ENCODE data around the gene PLCH1.

Gene PLCH1

DNA sequence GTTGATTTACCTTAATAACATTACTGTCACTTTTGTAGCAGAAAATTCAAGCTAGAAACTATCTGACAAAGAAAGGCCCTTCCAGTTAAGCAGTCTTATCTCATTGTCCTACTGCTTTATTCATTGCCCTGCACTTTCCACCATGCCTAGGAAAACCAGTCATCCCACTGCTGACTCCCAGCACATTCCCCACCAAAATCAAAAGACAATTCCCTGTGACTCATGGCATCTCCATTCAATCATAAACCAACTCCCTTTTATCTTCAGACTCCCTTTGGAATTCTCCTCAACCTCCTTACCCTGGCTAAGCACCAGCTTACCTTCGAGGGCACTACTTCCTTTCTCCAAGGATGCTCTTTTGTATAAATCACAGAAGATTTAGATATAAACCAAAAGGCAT is 184.3 kb downstream of the PLCH1 start:
- DNase-seq (ENCODE audit: extremely low read depth, low read depth) = no peak
- no peak overlapping the region for H3K4me3 ChIP-seq (replicated peaks; ENCODE audit: low read depth, low read length)
- no peak for TF ChIP-seq CTCF (IDR thresholded peaks at IDR 0.05; ENCODE audit: low read depth, low read length, missing control alignments)

DNA sequence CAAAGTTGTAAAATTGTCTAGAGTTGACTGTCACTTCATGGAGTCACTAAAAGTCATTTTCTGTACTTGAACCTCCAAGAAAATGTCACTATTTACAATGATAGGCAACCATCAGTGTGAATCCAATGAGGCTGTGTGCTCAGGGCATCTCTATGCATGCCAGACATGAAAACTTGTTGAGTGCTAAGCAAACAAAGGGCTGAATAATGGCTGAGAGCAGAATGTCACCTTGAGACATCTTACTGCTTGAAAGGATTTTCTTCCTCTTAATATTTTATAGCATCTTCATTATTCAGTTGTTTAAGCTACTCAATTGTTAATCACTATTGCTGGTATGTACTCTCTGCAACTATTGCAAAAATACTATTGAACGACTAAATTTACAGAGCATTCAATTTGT is 184.7 kb downstream of the PLCH1 start:
- H3K4me3 ChIP-seq (replicated peaks; ENCODE audit: low read depth, low read length) = no peak overlapping the region
- no peak for TF ChIP-seq CTCF (IDR thresholded peaks at IDR 0.05; ENCODE audit: low read depth, low read length, missing control alignments)

GRCh38 chr3:155556531-155556930 is 188.3 kb downstream of the PLCH1 start:
- no peak overlapping the region for H3K4me3 ChIP-seq (replicated peaks; ENCODE audit: low read depth, low read length)
- no peak for DNase-seq (ENCODE audit: extremely low read depth, low read depth)
- TF ChIP-seq CTCF (IDR thresholded peaks at IDR 0.05; ENCODE audit: low read depth, low read length, missing control alignments) = no peak

More for the DNA sequence above, 184.7 kb downstream of the PLCH1 start:
- DNase-seq (ENCODE audit: extremely low read depth, low read depth) = no peak

DNA sequence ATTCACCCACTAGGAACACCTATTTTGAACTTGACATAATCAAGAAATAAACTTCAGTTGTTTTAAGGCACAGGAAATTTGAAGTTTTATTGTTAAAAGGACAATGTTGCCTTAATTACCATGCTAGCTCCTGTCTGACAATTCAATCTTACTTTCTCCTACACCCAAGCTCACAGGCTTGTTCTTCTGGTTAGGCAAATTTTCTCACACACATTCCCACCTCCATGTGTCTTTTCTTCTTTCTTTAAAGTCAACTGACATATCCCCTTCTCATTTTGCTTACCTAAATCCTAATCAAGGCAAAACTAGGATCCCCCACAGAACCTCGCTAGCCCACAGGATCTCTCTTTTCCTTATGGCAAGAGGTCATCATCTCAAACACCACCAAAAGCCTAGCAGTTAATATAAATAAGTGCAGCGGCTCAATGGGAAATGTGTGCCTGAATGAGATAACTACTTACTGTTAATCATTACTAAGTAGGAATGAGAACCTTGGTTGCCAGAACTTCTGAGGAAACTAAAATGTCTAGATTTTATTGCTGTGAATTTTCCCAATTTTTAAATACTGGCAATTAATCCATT is 189.3 kb downstream of the PLCH1 start:
- TF ChIP-seq CTCF (IDR thresholded peaks at IDR 0.05; ENCODE audit: low read depth, low read length, missing control alignments) = no peak
- no peak overlapping the region for H3K4me3 ChIP-seq (replicated peaks; ENCODE audit: low read depth, low read length)

GRCh38 chr3:155554777-155555451 is 190.0 kb downstream of the PLCH1 start:
- DNase-seq (ENCODE audit: extremely low read depth, low read depth) = no peak
- no peak for TF ChIP-seq CTCF (IDR thresholded peaks at IDR 0.05; ENCODE audit: low read depth, low read length, missing control alignments)
- no peak overlapping the region for H3K4me3 ChIP-seq (replicated peaks; ENCODE audit: low read depth, low read length)

More for the DNA sequence above, 189.3 kb downstream of the PLCH1 start:
- DNase-seq (ENCODE audit: extremely low read depth, low read depth) = no peak

- no peak for DNase-seq (ENCODE audit: extremely low read depth, low read depth)
- TF ChIP-seq CTCF (IDR thresholded peaks at IDR 0.05; ENCODE audit: low read depth, low read length, missing control alignments) = no peak
Observed at GRCh38 chr3:155553780-155554179, 191.1 kb downstream of the PLCH1 start.

More at GRCh38 chr3:155553780-155554179, 191.1 kb downstream of the PLCH1 start:
- no peak overlapping the region for H3K4me3 ChIP-seq (replicated peaks; ENCODE audit: low read depth, low read length)

All from HFF-Myc (cell line).